Measurements from ENCODE around the gene B9D2.

- TF ChIP-seq, protein P1, sequence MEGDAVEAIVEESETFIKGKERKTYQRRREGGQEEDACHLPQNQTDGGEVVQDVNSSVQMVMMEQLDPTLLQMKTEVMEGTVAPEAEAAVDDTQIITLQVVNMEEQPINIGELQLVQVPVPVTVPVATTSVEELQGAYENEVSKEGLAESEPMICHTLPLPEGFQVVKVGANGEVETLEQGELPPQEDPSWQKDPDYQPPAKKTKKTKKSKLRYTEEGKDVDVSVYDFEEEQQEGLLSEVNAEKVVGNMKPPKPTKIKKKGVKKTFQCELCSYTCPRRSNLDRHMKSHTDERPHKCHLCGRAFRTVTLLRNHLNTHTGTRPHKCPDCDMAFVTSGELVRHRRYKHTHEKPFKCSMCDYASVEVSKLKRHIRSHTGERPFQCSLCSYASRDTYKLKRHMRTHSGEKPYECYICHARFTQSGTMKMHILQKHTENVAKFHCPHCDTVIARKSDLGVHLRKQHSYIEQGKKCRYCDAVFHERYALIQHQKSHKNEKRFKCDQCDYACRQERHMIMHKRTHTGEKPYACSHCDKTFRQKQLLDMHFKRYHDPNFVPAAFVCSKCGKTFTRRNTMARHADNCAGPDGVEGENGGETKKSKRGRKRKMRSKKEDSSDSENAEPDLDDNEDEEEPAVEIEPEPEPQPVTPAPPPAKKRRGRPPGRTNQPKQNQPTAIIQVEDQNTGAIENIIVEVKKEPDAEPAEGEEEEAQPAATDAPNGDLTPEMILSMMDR (IDR thresholded peaks at IDR 0.05): no peak
- no peak for TF ChIP-seq POLR2A (IDR thresholded peaks at IDR 0.05)
These were observed 3.9 kb upstream of the B9D2 start for GRCh38 chr19:41367848-41368301.
